Gastroesophageal sphincter (tissue), 3 donors: ENCODE measurements around the gene BAG3.

Experiments
- POLR2A ChIP-seq, 2 donors: fragments of 450-650 bp; IDR thresholded peaks; one replicate each; pipeline ENCODE4 v1.6.1; 2017; ENCODE audit warnings: antibody characterized with exemption in 2 of 2, mild to moderate bottlenecking in 2 of 2, moderate library complexity in 1 of 2
- TF ChIP-seq, protein P1 (sequence below), 4 experiments: fragments of 200-600 bp in 2 of 4; fragments of 450-650 bp in 2 of 4; sonication (generic) in 1 of 4; IDR thresholded peaks; one replicate each; pipeline ENCODE4 v1.5.1; 2017 to 2019; ENCODE audit warnings: antibody characterized with exemption in 4 of 4, mild to moderate bottlenecking in 2 of 4, moderate library complexity in 2 of 4

DNA sequence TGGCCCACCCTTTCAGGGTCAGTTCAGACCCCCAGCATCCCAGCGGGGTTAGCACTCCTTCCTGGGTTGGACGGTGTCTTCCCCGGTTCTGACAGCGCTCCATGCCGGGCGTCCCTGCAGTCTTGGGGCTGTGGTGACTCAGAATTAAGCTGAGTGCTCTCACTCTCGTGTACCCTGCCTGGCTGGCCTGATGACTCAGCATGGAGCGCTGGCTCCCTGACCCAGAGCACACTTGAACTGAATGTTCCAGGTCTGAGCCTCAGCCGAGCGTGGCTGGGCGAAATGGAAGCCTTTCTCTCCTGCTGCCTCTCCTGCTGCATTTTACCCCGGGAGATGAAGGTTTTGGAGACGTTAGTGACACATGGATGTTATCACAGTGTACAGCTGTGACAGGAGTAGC, 7.1 kb downstream of the BAG3 start:
- TF ChIP-seq, protein P1, sequence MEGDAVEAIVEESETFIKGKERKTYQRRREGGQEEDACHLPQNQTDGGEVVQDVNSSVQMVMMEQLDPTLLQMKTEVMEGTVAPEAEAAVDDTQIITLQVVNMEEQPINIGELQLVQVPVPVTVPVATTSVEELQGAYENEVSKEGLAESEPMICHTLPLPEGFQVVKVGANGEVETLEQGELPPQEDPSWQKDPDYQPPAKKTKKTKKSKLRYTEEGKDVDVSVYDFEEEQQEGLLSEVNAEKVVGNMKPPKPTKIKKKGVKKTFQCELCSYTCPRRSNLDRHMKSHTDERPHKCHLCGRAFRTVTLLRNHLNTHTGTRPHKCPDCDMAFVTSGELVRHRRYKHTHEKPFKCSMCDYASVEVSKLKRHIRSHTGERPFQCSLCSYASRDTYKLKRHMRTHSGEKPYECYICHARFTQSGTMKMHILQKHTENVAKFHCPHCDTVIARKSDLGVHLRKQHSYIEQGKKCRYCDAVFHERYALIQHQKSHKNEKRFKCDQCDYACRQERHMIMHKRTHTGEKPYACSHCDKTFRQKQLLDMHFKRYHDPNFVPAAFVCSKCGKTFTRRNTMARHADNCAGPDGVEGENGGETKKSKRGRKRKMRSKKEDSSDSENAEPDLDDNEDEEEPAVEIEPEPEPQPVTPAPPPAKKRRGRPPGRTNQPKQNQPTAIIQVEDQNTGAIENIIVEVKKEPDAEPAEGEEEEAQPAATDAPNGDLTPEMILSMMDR (IDR thresholded peaks at IDR 0.05), result no peak
- peak in 1 of 2 donors; percentile 34 for TF ChIP-seq POLR2A (IDR thresholded peaks at IDR 0.05)
